GM23338 (cell line): ENCODE measurements around the gene CNRIP1.
A peak's percentile ranks its signal among the peaks of the same experiment; 100 is the strongest.

ENCODE experiments used
- CREB1 ChIP-seq: fragments of 250-450 bp; sonication (Bioruptor Pico); IDR thresholded peaks from 2 replicates; pipeline ENCODE4 v1.5.0; 2020; ENCODE audit warnings: low read depth, mild to moderate bottlenecking, moderate library complexity
- EZH2 ChIP-seq: fragments of 200-600 bp; sonication (generic); IDR thresholded peaks from one replicate; pipeline ENCODE4 v1.8.0; 2017; ENCODE audit warnings: antibody characterized with exemption, mild to moderate bottlenecking, low read depth; ENCODE audit not compliant: unreplicated experiment
- EZH2phosphoT487 ChIP-seq: fragments of 200-600 bp; sonication (generic); IDR thresholded peaks from one replicate; pipeline ENCODE4 v1.8.1; 2018; ENCODE audit warnings: antibody characterized with exemption; ENCODE audit not compliant: unreplicated experiment
- JUNB ChIP-seq: IDR thresholded peaks from one replicate; pipeline ENCODE4 v1.6.1; 2016; ENCODE audit warnings: antibody characterized with exemption; ENCODE audit not compliant: unreplicated experiment
- NANOG ChIP-seq: IDR thresholded peaks from 2 replicates; pipeline ENCODE4 v1.6.1; 2016; ENCODE audit warnings: antibody characterized with exemption, borderline replicate concordance
- POLR2AphosphoS5 ChIP-seq: IDR thresholded peaks from 2 replicates; pipeline ENCODE4 v1.6.1; 2016; ENCODE audit warnings: antibody characterized with exemption, low read depth
- ZNF331 ChIP-seq: fragments of 250-450 bp; sonication (Bioruptor Pico); IDR thresholded peaks from 2 replicates; pipeline ENCODE4 v1.5.0; 2020; ENCODE audit warnings: low read depth, mild to moderate bottlenecking, moderate library complexity
- TF ChIP-seq, protein P1 (sequence below), 2 experiments: fragments of 200-600 bp in 1 of 2; sonication (generic) in 1 of 2; conservative IDR thresholded peaks; 2 replicates each; pipeline versions ENCODE4 v1.5.1 to v1.6.1; 2016 to 2017; ENCODE audit warnings: antibody characterized with exemption in 2 of 2, low read depth in 2 of 2, mild to moderate bottlenecking in 2 of 2, moderate library complexity in 1 of 2
- TF ChIP-seq, protein P2 (sequence below): IDR thresholded peaks from one replicate; pipeline ENCODE4 v1.6.1; 2018; ENCODE audit warnings: antibody characterized with exemption; ENCODE audit not compliant: unreplicated experiment

DNA sequence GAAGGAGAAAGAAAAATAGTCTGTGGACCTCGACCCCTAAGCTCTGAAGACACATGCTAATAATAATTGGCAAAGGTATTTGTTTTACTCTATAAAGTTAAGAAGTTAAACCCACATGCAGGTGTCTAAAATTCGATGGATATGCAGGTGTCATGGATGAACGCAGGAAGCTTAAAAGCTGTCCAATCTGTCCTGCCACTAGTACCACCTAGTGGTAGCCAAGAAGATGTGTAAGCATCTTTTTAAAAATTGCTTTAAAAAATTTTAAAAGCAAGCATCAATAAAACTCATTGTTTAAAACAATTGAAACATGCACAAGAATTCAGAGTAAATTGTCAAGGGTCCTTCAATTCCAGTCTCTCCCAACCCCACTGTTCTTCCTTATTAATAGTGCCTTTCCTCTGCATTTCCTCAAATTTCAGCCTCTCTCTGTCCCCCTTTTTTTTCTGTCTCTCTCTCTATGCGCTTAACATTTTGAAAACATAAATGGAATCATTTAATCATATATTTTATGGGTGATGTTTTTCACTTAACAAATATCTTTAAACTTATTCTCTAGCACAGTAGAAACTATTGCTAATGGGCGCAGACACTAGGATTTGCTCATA is 36.8 kb downstream of the CNRIP1 start:
- TF ChIP-seq, protein P1, sequence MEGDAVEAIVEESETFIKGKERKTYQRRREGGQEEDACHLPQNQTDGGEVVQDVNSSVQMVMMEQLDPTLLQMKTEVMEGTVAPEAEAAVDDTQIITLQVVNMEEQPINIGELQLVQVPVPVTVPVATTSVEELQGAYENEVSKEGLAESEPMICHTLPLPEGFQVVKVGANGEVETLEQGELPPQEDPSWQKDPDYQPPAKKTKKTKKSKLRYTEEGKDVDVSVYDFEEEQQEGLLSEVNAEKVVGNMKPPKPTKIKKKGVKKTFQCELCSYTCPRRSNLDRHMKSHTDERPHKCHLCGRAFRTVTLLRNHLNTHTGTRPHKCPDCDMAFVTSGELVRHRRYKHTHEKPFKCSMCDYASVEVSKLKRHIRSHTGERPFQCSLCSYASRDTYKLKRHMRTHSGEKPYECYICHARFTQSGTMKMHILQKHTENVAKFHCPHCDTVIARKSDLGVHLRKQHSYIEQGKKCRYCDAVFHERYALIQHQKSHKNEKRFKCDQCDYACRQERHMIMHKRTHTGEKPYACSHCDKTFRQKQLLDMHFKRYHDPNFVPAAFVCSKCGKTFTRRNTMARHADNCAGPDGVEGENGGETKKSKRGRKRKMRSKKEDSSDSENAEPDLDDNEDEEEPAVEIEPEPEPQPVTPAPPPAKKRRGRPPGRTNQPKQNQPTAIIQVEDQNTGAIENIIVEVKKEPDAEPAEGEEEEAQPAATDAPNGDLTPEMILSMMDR (conservative IDR thresholded peaks at IDR 0.05; ENCODE audit: low read depth in 2 of 2), result peak; percentile 73 to 77
- TF ChIP-seq, protein P2, sequence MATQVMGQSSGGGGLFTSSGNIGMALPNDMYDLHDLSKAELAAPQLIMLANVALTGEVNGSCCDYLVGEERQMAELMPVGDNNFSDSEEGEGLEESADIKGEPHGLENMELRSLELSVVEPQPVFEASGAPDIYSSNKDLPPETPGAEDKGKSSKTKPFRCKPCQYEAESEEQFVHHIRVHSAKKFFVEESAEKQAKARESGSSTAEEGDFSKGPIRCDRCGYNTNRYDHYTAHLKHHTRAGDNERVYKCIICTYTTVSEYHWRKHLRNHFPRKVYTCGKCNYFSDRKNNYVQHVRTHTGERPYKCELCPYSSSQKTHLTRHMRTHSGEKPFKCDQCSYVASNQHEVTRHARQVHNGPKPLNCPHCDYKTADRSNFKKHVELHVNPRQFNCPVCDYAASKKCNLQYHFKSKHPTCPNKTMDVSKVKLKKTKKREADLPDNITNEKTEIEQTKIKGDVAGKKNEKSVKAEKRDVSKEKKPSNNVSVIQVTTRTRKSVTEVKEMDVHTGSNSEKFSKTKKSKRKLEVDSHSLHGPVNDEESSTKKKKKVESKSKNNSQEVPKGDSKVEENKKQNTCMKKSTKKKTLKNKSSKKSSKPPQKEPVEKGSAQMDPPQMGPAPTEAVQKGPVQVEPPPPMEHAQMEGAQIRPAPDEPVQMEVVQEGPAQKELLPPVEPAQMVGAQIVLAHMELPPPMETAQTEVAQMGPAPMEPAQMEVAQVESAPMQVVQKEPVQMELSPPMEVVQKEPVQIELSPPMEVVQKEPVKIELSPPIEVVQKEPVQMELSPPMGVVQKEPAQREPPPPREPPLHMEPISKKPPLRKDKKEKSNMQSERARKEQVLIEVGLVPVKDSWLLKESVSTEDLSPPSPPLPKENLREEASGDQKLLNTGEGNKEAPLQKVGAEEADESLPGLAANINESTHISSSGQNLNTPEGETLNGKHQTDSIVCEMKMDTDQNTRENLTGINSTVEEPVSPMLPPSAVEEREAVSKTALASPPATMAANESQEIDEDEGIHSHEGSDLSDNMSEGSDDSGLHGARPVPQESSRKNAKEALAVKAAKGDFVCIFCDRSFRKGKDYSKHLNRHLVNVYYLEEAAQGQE, result no peak
- TF ChIP-seq POLR2AphosphoS5, result no peak
- TF ChIP-seq EZH2, result no peak
- TF ChIP-seq ZNF331 (CRISPR knock-in tag), result no peak
- TF ChIP-seq JUNB, result no peak
- no peak for TF ChIP-seq EZH2phosphoT487
- TF ChIP-seq CREB1 (CRISPR knock-in tag), result no peak
- TF ChIP-seq NANOG, result no peak
